GM10248 (cell line): Measurements from ENCODE around the gene LRRC75B.
"Not testable (repeated sequence)": the region's sequence is repeated elsewhere in the genome, so short reads cannot be mapped to it uniquely, and the experiment has no call there.

Experiments used
- CTCF ChIA-PET: fragments of 300-600 bp; sonication (Branson Sonifier 250); formaldehyde crosslinking; extraction: SDS; loops from one replicate; lab custom pipeline; 2021; ENCODE audit warnings: antibody characterized with exemption; lab: Yijun Ruan, JAX
- POLR2A ChIA-PET: fragments of 350-650 bp; sonication (Branson Sonifier 250); formaldehyde crosslinking; extraction: SDS; loops from one replicate; lab custom pipeline; 2020; ENCODE audit warnings: antibody characterized with exemption; lab: Yijun Ruan, JAX
- DNase-seq: peaks from one replicate; pipeline ENCODE4 v3.0.0; 2012; ENCODE audit errors: extremely low spot score
- TF ChIP-seq, protein P1 (sequence below): IDR thresholded peaks from 2 replicates; pipeline ENCODE4 v1.5.1; 2012; ENCODE audit warnings: mild to moderate bottlenecking, low read depth; ENCODE audit errors: extremely low read depth, missing control alignments, control extremely low read depth

Gene LRRC75B

DNA sequence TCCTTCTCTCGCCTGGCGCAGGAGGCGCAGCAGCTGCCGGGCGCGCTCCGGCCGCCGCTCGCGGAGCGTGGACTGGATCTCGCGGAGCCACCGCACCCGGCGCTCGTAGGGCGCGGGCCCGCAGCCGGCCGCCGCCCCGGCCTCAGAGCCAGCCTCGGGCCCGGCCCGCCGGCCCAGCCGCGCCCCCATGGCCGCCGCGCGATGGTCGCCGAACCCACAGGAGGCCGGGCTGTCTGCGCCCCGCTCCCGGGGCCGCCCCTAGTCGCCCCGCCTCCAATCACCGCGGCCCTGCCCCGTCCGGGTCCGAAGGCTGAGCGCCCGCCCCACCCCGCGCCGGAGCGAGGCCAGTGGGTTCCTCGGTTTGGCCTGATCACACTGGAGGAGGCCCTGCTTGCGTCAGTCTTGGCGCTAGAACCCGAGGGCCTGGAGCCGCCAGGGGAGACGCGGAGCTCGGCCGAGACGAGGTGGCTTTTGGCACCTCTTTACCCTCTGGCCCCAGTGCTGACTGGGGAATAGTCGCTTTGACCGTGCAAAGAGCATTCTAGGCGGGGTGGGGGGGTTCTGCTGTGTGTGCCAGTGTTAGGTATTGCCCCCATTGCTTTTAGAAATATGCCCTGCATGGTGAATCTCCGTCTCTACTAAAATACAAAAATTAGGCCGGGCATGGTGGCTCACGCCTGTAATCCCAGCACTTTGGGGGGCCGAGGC lies at the start of gene LRRC75B:
LRRC75B (minus strand) TSS at position 223 of the 708 bp plus-strand sequence; CDS start at position 189, 34 bp downstream.
- POLR2A ChIA-PET = interaction anchor here (0.5 to 0.7 kb wide), 2 partner anchors 11 to 790 kb away, joined by 3 to 4 read pairs; no protein-coding TSS in a partner anchor
- CTCF ChIA-PET = interaction anchor here (1.3 kb wide), 1 partner anchor 10 kb away, joined by 5 read pairs; the partner anchor contains the start of gene GGT1
- peak; percentile 88 for DNase-seq
- TF ChIP-seq, protein P1, sequence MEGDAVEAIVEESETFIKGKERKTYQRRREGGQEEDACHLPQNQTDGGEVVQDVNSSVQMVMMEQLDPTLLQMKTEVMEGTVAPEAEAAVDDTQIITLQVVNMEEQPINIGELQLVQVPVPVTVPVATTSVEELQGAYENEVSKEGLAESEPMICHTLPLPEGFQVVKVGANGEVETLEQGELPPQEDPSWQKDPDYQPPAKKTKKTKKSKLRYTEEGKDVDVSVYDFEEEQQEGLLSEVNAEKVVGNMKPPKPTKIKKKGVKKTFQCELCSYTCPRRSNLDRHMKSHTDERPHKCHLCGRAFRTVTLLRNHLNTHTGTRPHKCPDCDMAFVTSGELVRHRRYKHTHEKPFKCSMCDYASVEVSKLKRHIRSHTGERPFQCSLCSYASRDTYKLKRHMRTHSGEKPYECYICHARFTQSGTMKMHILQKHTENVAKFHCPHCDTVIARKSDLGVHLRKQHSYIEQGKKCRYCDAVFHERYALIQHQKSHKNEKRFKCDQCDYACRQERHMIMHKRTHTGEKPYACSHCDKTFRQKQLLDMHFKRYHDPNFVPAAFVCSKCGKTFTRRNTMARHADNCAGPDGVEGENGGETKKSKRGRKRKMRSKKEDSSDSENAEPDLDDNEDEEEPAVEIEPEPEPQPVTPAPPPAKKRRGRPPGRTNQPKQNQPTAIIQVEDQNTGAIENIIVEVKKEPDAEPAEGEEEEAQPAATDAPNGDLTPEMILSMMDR = no peak

DNA sequence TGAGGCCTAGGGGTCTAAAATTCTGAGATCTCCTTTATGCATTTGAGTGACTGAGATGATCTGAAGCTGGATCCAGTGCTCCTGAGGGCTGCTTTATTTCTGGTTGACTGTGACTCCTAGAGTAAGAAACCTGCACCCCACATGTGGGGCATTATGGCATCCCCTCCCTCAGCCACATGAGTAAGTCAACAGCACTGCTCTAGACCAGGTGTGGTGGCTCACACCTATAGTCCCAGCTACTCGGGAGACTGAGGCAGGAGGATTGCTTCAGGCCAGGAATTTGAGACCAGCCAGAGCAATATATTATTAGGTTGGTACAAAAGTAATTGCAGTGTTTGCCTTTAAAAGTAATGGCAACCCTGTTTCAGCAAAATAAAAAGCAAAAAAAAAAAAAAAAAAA lies 49.4 kb upstream of the LRRC75B start:
- DNase-seq, POLR2A ChIA-PET, CTCF ChIA-PET: not testable (repeated sequence)

- POLR2A ChIA-PET, CTCF ChIA-PET, DNase-seq: not testable (repeated sequence)
Observed at GRCh38 chr22:24636513-24636912, 43.6 kb upstream of the LRRC75B start.

DNA sequence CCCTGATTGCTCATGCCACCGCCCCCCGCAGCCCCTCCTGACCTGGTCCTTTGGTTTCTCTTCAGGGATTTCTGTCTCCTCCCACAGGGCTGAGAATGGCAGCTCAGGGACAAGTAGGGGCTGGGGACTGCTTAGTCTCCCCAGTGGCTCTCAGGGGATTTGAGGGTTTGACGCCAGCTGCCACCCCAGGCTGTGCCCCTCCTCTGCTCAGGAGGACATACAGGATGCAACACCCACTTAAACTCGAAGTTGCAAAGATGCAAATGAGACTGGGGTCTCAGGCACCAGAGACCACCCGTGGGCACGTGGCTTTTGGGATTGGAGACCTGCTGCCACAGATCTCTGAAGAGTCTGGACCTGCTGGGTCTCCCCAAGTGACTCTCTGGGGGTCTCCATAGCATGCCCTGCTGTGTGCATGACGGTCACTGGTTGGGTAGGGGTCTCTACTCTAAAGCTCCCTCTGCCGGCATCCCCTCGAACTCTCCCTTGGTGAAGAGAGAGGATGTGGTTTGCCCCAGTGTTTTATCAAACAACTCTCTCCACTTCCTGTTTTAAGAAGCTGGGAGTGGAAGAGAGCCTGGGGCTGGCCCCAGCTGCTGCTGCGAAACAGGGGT lies 42.0 kb upstream of the LRRC75B start:
- DNase-seq, POLR2A ChIA-PET: not testable (repeated sequence)
- CTCF ChIA-PET = interaction anchor here (1.1 kb wide), 1 partner anchor 41 kb away, joined by 3 read pairs; no protein-coding TSS in a partner anchor

DNA sequence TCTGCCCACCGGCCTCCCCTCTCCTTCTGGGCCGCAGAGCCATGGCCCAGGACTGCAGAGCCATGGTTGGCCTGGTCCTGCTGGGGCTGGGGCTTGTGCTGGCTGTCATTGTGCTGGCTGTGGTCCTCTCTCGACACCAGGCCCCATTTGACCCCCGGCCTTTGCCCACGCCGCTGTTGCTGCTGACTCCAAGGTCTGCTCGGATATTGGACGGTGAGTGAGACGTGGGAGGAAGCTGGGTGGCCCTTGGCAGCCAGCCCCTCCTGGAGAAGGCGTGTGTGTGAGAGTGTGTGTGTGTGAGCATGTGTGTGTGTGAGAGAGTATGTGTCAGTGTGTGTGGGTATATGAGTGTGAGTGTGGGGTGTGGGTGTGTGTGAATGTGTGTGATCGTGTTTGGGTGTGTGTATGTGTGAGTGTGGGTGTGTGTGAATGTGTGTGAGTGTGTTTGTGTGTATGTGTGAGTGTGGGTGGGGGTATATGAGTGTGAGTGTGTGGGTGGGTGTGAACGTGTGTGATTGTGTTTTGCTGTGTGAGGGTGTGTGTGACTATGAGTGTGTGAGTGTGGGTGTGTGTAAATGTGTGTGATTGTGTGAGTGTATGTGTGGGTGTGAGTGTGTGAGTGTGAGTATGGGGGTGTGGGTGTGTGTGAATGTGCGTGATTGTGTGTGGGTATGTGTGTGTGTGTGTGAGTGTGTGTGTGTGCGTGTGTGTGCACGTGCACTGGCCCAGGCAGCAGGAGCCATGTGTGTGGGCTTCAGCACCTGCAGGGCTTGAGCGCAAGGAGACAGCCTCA lies 40.6 kb upstream of the LRRC75B start:
- DNase-seq, CTCF ChIA-PET, POLR2A ChIA-PET: not testable (repeated sequence)

- CTCF ChIA-PET, POLR2A ChIA-PET, DNase-seq: not testable (repeated sequence)
Observed at GRCh38 chr22:24632642-24633041, 39.8 kb upstream of the LRRC75B start.

- DNase-seq, CTCF ChIA-PET, POLR2A ChIA-PET: not testable (repeated sequence)
Observed at GRCh38 chr22:24631430-24632122, 38.7 kb upstream of the LRRC75B start.

DNA sequence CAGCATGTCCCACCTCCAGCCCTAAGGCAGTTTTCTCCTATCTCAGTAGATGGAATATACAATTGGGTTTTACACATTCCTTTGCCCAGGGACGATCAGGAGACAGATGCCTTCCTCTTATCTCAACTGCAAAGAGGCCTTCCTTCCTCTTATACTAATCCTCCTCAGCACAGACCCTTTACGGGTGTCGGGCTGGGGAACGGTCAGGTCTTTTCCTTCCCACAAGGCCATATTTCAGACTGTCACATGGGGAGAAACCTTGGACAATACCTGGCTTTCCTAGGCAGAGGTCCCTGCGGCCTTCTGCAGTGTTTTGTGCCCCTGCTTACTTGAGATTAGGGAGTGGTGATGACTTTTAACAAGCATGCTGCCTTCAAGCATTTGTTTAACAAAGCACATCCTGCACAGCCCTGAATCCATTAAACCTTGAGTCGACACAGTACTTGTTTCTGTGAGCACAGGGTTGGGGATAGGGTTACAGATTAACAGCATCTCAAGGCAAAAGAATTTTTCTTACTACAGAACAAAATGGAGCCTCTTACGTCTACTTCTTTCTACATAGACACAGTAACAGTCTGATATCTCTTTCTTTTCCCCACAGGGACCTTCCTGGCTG lies 38.0 kb upstream of the LRRC75B start:
- CTCF ChIA-PET, DNase-seq, POLR2A ChIA-PET: not testable (repeated sequence)

GRCh38 chr22:24629069-24629468 lies 36.2 kb upstream of the LRRC75B start:
- TF ChIP-seq, protein P1 = peak; percentile 42
- POLR2A ChIA-PET, CTCF ChIA-PET, DNase-seq: not testable (repeated sequence)

GRCh38 chr22:24627911-24628310 lies 35.0 kb upstream of the LRRC75B start:
- POLR2A ChIA-PET, CTCF ChIA-PET, DNase-seq: not testable (repeated sequence)

- CTCF ChIA-PET, DNase-seq, POLR2A ChIA-PET: not testable (repeated sequence)
Observed at GRCh38 chr22:24622596-24622995, 29.7 kb upstream of the LRRC75B start.

DNA sequence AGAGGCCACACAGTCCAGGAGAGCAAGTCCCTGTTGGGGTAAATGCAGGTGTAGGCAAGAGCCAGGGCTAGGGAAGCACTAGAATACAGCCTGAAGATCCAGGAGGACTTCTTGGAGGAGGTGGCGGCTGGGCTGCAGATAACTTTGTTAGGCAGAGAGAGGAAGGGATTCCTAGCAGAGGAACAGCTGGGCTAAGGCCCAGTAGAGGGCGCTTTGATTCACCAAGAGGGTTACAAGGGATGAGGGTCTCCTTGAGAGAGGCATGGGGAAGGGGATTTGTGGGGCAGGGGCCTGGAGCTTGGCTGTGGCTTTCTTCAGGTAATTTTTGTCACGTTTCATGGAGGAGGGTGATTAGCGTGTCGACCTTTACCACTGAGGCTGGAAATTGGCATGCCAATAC lies 28.4 kb upstream of the LRRC75B start:
- DNase-seq, POLR2A ChIA-PET, CTCF ChIA-PET: not testable (repeated sequence)

DNA sequence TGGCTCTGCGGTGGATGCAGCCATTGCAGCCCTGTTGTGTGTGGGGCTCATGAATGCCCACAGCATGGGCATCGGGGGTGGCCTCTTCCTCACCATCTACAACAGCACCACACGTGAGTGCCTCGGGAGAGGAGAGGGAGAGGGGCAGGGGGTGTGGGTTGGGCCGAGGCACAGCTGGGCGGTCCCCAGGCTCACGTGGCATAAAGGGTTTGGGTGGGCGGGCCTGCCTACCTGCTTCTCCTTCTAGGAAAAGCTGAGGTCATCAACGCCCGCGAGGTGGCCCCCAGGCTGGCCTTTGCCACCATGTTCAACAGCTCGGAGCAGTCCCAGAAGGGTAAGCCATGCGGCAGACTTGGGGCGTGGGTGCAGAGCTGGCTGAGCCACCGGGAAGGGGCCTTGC lies 21.9 kb upstream of the LRRC75B start:
- CTCF ChIA-PET, POLR2A ChIA-PET, DNase-seq: not testable (repeated sequence)

- POLR2A ChIA-PET, CTCF ChIA-PET, DNase-seq: not testable (repeated sequence)
Observed at GRCh38 chr22:24609888-24610287, 17.0 kb upstream of the LRRC75B start.

GRCh38 chr22:24608327-24608726 lies 15.5 kb upstream of the LRRC75B start:
- DNase-seq, CTCF ChIA-PET, POLR2A ChIA-PET: not testable (repeated sequence)
